GM20000 (cell line): ENCODE results near the gene TBXA2R.
A peak's percentile ranks its signal among the peaks of the same experiment; 100 is the strongest.
"Not testable (repeated sequence)": the region's sequence is repeated elsewhere in the genome, so short reads cannot be mapped to it uniquely, and the experiment has no call there.

Source experiments
- DNase-seq: peaks from one replicate; pipeline ENCODE4 v3.0.0; 2012; ENCODE audit warnings: low spot score
- CTCF ChIP-seq: IDR thresholded peaks from 2 replicates; pipeline ENCODE4 v1.5.1; 2012; ENCODE audit warnings: mild to moderate bottlenecking, control low read depth; ENCODE audit errors: extremely low read depth, missing control alignments

TBXA2R gene

DNA sequence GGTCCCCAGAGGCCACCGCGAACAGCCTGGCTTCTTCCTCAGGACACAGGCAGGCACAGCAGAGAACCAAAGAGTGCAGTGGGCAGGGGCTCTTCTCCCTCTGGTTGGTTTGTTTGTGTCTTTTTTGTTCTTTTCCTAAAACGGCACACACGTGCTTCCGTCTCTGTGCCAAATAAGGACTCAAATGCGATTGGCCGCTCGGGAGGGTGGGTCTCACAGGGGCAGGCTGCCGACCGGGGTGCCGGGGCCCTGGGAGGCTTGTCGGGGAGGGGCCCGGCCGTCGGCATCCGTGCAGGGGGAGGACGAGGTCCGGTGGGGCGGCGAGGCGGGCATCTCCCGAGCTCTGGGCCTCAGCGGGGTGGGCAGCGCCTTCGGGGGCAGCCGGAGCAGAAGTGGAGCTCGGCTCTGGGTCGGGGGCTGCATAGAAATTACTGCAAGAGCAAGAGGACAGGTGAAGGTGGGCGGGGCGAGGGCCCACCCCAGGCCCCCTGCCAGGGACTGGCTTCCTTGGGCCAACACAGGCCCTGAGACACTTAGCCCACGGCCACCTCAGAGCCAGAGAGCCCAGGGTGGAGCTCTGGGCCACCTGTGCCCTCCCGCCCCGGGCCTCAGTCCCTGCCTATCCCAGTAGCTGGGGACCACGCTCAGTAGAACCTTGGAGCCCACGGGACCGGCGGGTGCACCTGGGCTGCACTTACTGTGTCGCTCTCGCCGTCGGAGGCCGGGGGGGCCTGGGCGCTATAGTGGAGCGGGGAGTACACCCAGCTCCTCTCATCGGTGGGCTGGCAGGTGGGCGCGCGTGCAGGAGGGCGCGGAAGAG lies 26.3 kb upstream of the TBXA2R start:
- TF ChIP-seq CTCF: no peak
- no peak for DNase-seq

DNA sequence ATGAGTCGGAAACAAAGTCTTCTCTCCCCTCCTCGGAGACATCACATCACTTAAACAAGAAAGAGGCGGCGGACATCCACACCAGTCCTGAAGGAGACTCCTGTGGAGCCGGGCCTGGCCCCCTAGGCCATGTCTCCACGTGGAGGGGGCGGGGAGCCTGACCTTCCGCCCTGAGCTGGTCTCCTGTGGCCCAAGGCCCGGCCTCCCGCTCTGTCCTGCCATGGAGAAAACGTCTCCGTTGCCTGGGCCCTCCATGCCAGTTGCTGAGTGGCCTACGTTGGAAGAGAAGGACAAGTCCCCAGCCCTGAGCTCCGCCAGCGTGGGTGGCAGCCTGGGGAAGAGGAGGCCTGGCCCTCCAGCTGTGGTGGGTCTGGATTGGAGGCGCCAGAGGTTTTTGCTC lies 25.4 kb upstream of the TBXA2R start:
- DNase-seq: no peak
- TF ChIP-seq CTCF: no peak

- no peak for DNase-seq
- TF ChIP-seq CTCF: no peak
Measured at GRCh38 chr19:3631053-3631861, 24.6 kb upstream of the TBXA2R start.

DNA sequence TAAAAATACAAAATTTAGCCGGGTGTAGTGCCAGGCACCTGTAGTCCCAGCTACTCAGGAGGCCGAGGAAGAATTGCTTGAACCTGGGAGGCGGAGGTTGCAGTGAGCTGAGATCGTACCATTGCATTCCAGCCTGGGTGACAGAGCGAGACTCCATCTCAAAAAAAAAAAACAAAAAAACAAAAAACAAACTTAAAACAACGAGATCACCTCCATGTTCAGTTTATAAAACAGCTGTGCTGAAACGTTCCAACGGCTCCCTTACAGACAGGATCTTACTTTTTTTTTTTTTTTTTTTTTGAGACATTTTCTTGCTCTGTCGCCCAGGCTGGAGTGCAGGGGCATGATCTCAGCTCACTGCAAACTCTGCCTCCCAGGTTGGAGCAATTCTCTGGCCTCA lies 22.1 kb upstream of the TBXA2R start:
- DNase-seq: not testable (repeated sequence)

GRCh38 chr19:3627351-3627723 lies 20.7 kb upstream of the TBXA2R start:
- no peak for TF ChIP-seq CTCF
- no peak for DNase-seq

GRCh38 chr19:3626473-3627350 lies 20.0 kb upstream of the TBXA2R start, which contains the start of gene CACTIN:
TSS of gene CACTIN (minus strand) at chr19:3626790. CDS start at chr19:3626762, 28 bp downstream.
- no peak for TF ChIP-seq CTCF
- DNase-seq: peak; percentile 100

DNA sequence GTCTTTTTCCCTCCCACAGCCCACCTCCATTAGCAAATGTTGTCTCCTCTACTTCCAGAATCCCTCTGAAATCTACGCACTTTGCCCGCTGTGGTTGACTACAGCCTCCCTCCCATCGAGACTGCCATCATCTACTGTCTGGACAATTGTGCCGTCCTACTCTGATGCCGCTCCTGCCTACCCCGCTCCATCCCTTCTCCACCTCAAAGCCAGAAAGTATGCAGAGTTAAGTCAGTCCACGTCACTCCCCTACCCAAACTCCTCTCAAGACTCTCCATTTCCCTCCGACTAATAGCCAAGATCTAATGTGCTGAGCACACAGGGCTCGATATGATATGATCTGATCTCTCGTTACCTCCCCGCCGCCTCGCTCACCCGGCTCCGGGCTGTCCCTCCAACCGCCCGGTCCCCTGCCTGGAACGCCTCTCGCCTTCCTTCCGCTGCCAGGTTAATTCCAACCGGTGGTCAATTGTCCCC lies 19.4 kb upstream of the TBXA2R start:
- DNase-seq: no peak
- TF ChIP-seq CTCF: no peak
